ENCODE data around the gene PLA1A.

PLA1A gene

DNA sequence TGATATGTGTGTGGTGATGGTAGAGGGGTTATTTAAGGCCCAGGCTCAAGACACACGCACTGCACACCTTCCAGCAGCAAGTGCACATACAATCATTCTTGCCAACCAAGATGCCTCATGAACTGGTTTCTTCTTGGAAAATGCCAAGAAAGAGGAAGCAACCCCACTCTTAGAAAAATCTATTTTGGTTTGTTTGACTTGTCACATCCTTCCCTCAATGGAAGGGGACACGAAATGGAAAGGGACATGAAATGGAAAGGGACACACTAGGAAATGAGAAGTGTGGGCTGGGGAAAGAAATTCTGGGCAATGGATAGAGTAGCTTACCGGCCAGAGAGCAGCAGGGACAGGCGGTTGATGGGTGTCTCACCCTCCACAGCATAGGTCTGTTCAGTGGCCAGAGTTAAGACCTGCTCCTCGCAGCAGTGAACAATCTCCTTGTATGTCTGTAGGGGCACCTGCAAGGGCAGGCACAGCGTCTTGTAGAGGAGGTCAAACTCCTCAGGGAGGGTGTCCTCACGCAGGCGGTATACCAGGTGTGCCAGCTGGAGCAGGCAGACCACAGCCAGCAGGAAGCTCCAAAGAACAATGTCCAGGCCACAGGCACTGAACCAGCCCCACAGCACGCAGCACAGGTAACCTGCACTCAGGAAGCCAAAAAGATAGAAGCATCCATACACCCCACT, 62.1 kb downstream of the PLA1A start:
- no peak overlapping the region for H3K9ac ChIP-seq
- H3K27me3 ChIP-seq (ENCODE audit: insufficient read depth, low read depth): no peaks in the 10 kb centered on the region
- H3K4me2 ChIP-seq: no peak overlapping the region
- H4K20me1 ChIP-seq (ENCODE audit: insufficient read depth): no peaks in the 10 kb centered on the region
- H3K4me3 ChIP-seq (IDR thresholded peaks at IDR 0.05; ENCODE audit: insufficient read depth, low read depth, low read length): no peak overlapping the region
- H3K79me2 ChIP-seq (ENCODE audit: insufficient read depth, low read depth): no peaks in the 10 kb centered on the region
- H3K27ac ChIP-seq: no peak overlapping the region
- H3K4me1 ChIP-seq (ENCODE audit: low read depth, poor library complexity, severe bottlenecking): peaks cover 10% of the 10 kb centered on the region
- H2AFZ ChIP-seq (ENCODE audit: low read depth): no peak overlapping the region
- TF ChIP-seq, protein P1, sequence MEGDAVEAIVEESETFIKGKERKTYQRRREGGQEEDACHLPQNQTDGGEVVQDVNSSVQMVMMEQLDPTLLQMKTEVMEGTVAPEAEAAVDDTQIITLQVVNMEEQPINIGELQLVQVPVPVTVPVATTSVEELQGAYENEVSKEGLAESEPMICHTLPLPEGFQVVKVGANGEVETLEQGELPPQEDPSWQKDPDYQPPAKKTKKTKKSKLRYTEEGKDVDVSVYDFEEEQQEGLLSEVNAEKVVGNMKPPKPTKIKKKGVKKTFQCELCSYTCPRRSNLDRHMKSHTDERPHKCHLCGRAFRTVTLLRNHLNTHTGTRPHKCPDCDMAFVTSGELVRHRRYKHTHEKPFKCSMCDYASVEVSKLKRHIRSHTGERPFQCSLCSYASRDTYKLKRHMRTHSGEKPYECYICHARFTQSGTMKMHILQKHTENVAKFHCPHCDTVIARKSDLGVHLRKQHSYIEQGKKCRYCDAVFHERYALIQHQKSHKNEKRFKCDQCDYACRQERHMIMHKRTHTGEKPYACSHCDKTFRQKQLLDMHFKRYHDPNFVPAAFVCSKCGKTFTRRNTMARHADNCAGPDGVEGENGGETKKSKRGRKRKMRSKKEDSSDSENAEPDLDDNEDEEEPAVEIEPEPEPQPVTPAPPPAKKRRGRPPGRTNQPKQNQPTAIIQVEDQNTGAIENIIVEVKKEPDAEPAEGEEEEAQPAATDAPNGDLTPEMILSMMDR (conservative IDR thresholded peaks at IDR 0.05; ENCODE audit: low read depth, low read length): no peak
- no peaks in the 10 kb centered on the region for H3K36me3 ChIP-seq (ENCODE audit: insufficient read depth)

DNA sequence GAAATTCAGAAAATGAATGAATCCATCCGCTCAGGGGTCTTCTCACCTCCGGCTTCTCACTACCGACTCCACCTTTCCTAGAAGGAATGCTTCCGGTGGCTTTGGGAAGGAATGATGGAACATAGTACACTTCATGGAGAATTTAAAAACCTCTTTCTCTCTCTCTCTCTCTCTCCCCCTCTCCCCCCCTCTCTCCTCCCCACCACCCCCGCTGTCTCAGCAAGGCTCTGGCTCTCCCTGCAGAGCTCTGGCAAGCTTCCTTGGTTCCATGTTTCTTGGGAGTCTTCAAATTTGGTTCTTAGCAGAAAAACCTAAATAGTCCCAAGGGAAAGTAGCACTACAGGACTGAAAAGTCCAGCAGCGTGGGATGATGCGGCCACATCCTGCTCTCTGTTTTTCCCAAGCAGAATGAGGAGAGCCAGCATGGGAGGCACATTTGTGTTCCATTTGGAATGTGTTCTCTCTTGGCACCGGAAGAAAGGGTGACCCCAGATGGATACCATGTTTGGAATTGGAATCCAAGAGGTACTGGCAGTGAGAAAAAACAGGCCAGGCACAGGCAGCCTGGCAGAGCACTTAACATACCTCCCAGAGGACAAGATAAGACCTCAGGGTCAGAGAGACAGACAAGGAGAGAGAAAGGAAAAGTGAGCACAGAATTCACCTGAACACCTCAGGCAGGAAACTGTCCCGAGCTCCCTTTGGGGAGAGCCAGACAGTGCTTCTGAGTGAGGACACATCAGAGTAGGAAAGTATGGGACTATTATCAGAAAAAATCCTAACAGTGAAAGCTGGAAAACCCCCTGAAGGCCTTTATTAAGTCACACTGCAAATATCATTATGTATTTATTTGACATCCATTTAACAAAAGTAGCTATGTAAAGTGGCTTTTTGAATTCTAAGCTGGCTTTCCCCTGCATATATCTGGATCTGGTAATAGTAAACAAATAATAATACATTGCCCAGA, 63.1 kb downstream of the PLA1A start, which contains the start of gene POPDC2:
POPDC2 (minus strand) TSS at position 116 of the 967 bp plus-strand sequence. CDS start 166 bp downstream, outside the sequence.
- Histone ChIP-seq H3K9ac (no peak within 1 kb of the TSS), H3K36me3 (ENCODE audit: insufficient read depth) (no peaks in the 10 kb centered on the region), H3K4me2 (no peak within 1 kb of the TSS), H3K4me3 (IDR thresholded peaks at IDR 0.05; ENCODE audit: insufficient read depth, low read depth, low read length) (no peak within 1 kb of the TSS), H4K20me1 (ENCODE audit: insufficient read depth) (no peaks in the 10 kb centered on the region), H2AFZ (ENCODE audit: low read depth) (no peak within 1 kb of the TSS), H3K27me3 (ENCODE audit: insufficient read depth, low read depth) (no peaks in the 10 kb centered on the region), H3K27ac (no peak within 1 kb of the TSS), H3K79me2 (ENCODE audit: insufficient read depth, low read depth) (no peaks in the 10 kb centered on the region), H3K4me1 (ENCODE audit: low read depth, poor library complexity, severe bottlenecking) (peaks cover 10% of the 10 kb centered on the region)
- TF ChIP-seq, protein P1 (conservative IDR thresholded peaks at IDR 0.05; ENCODE audit: low read depth, low read length): no peak

DNA sequence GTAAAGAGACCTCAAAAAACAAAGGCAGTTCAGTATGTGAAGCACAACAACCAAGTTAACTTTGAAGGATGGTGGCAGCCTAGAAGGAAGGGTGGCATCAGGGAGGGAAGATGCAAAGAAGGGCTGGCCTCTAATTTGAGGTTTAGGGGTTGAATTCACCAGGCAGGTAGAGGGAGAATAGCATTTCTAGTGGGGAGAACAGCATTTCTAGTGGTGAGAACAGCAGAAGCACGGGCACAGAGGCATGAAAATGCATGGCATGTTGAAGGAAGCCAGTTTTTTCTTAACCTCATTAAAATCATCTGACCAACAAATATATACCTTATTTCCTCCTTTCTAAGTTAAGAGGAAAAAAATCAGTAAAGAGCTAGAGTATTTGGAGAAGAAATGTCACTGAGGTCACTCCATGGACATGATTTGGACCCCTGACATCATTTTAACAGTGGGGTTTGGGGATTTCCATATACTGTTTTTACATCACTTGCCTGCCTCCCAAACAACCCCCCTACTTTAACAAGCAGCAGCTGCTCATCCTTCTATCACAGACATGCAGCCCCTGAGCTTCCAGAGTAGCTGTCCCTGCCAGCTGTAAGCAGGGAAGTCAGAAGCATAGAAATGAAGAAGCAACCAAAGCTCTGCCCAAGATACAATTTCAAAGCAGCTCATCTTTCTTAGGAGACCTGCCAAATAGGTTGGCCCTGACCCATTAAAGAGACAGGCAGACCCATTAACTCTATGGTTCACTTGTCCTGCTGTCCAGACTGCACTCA, 65.1 kb downstream of the PLA1A start:
- Histone ChIP-seq H3K27me3 (ENCODE audit: insufficient read depth, low read depth) (no peaks in the 10 kb centered on the region), H3K4me1 (ENCODE audit: low read depth, poor library complexity, severe bottlenecking) (peaks cover 10% of the 10 kb centered on the region), H4K20me1 (ENCODE audit: insufficient read depth) (no peaks in the 10 kb centered on the region), H3K36me3 (ENCODE audit: insufficient read depth) (no peaks in the 10 kb centered on the region), H3K27ac (no peak overlapping the region), H3K9ac (no peak overlapping the region), H3K4me2 (no peak overlapping the region), H3K79me2 (ENCODE audit: insufficient read depth, low read depth) (no peaks in the 10 kb centered on the region), H2AFZ (ENCODE audit: low read depth) (no peak overlapping the region), H3K4me3 (IDR thresholded peaks at IDR 0.05; ENCODE audit: insufficient read depth, low read depth, low read length) (no peak overlapping the region)
- TF ChIP-seq, protein P1 (conservative IDR thresholded peaks at IDR 0.05; ENCODE audit: low read depth, low read length): no peak

DNA sequence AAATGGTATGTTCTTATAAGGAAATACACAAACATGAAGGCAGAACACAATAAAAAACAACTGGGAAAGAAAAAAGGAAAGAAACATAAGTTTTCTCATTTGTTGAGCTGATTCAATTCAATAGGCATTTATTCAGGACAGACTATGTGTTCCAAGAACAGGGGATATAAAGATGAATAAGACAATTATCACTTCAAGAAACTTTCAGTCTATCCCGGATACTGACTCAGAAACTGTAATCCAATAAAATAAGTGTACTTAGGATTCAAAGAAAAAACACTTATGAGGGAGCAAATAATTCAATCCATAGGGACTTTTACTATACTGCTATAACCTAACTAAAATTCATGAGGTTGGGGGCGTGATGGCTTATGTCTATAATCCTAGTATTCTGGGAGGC, 66.2 kb downstream of the PLA1A start:
- H3K27ac ChIP-seq: no peak overlapping the region
- H3K4me3 ChIP-seq (IDR thresholded peaks at IDR 0.05; ENCODE audit: insufficient read depth, low read depth, low read length): no peak overlapping the region
- no peak overlapping the region for H3K4me2 ChIP-seq
- H3K36me3 ChIP-seq (ENCODE audit: insufficient read depth): no peaks in the 10 kb centered on the region
- H3K27me3 ChIP-seq (ENCODE audit: insufficient read depth, low read depth): no peaks in the 10 kb centered on the region
- no peaks in the 10 kb centered on the region for H4K20me1 ChIP-seq (ENCODE audit: insufficient read depth)
- H3K9ac ChIP-seq: no peak overlapping the region
- no peak overlapping the region for H2AFZ ChIP-seq (ENCODE audit: low read depth)
- no peaks in the 10 kb centered on the region for H3K79me2 ChIP-seq (ENCODE audit: insufficient read depth, low read depth)
- TF ChIP-seq, protein P1 (conservative IDR thresholded peaks at IDR 0.05; ENCODE audit: low read depth, low read length): no peak
- peaks cover 10% of the 10 kb centered on the region for H3K4me1 ChIP-seq (ENCODE audit: low read depth, poor library complexity, severe bottlenecking)
